GM10248 (cell line): Measurements from ENCODE around the gene PDHX.

Experiments used
- CTCF ChIA-PET: fragments of 300-600 bp; sonication (Branson Sonifier 250); formaldehyde crosslinking; extraction: SDS; loops from one replicate; lab custom pipeline; 2021; ENCODE audit warnings: antibody characterized with exemption; lab: Yijun Ruan, JAX
- POLR2A ChIA-PET: fragments of 350-650 bp; sonication (Branson Sonifier 250); formaldehyde crosslinking; extraction: SDS; loops from one replicate; lab custom pipeline; 2020; ENCODE audit warnings: antibody characterized with exemption; lab: Yijun Ruan, JAX
- DNase-seq: peaks from one replicate; pipeline ENCODE4 v3.0.0; 2012; ENCODE audit errors: extremely low spot score
- TF ChIP-seq, protein P1 (sequence below): IDR thresholded peaks from 2 replicates; pipeline ENCODE4 v1.5.1; 2012; ENCODE audit warnings: mild to moderate bottlenecking, low read depth; ENCODE audit errors: extremely low read depth, missing control alignments, control extremely low read depth

PDHX gene

DNA sequence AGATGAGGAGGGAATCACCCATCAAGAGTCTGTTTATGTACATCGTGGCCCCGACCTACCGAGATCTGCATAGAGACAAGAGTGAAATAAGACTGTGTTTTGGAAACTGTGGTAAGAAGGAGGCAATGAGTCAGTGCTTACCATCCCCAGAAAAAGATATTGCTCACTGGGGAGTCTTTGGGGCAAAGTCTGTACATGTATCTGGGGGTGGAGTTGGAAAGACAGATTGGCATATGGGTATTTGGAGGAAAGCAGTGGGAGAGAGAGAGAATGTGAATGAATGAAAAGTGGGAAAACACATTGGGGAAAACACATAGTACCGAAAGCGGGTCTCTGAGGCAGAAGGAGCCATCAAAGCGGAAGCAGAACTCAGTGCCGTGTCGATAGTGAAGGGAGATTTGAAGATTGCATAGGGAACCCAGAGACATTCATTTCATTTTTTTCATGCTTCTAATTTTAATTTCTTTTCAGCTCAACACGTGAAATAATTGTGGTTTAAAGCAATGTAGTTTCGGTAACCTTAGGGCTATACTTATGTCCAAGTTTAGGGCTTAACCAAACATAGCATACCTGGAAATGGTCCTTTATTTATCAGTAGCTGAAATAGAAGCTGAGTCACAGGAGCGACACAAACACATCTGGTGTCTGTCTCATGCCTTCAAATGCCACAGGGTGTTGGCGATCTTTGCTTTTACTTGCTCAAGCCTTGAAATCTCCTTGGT, 124.0 kb downstream of the PDHX start:
- ChIA-PET POLR2A (interaction anchor here (0.6 to 1.0 kb wide), 3 partner anchors 10 to 105 kb away, joined by 3 to 5 read pairs (median 3); no protein-coding TSS in a partner anchor), CTCF (interaction anchor here (1.0 to 2.4 kb wide), 9 partner anchors 10 to 104 kb away, joined by 3 to 12 read pairs (median 5); no protein-coding TSS in a partner anchor)
- TF ChIP-seq, protein P1, sequence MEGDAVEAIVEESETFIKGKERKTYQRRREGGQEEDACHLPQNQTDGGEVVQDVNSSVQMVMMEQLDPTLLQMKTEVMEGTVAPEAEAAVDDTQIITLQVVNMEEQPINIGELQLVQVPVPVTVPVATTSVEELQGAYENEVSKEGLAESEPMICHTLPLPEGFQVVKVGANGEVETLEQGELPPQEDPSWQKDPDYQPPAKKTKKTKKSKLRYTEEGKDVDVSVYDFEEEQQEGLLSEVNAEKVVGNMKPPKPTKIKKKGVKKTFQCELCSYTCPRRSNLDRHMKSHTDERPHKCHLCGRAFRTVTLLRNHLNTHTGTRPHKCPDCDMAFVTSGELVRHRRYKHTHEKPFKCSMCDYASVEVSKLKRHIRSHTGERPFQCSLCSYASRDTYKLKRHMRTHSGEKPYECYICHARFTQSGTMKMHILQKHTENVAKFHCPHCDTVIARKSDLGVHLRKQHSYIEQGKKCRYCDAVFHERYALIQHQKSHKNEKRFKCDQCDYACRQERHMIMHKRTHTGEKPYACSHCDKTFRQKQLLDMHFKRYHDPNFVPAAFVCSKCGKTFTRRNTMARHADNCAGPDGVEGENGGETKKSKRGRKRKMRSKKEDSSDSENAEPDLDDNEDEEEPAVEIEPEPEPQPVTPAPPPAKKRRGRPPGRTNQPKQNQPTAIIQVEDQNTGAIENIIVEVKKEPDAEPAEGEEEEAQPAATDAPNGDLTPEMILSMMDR: no peak
- peak; percentile 49 for DNase-seq

DNA sequence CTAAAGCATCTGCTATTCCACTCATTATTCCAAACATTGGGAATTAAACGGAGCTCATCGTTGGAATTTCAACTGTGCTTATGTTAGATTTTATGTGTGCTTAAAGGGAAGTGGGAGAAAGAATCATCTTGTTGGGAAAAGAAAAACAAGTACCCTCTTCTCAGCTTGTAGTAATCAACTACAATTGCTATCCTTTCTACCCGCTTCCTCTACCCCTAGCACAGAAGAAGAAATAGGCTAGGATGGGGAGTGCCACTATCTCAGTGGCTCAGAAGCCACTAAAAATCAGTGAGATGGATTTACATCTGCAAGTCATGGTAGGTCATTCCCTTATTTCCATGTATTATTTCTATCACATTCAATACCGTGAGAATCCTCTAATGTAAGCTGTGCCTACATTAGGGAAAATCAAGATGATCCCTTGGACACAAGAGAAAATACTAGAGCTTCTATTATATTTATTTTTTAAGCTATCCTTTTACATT, 124.7 kb downstream of the PDHX start:
- TF ChIP-seq, protein P1: no peak
- ChIA-PET CTCF (interaction anchor here (1.0 to 2.4 kb wide), 10 partner anchors 10 to 103 kb away, joined by 3 to 12 read pairs (median 5); no protein-coding TSS in a partner anchor), POLR2A (interaction anchor here (0.6 to 1.0 kb wide), 2 partner anchors 10 to 105 kb away, joined by 3 to 5 read pairs; no protein-coding TSS in a partner anchor)
- DNase-seq: no peak

DNA sequence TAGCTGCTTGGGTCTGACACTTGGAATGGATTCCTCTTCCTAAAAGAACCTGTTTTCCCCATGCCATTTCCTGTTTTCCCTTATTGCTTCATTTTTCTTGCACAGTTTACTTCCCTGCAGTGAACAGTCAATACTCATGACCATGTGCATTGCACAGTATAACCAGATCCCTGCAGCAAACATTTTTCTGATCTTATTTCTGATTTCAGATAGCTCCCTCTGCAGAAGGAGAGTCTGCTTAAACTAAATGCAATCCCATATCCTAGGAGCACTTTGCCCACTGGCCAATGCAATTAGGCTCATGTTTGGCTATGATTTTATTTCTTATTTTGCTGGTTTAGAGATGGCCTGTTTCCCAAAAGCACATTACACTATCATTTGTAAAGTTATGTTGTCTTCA, 125.8 kb downstream of the PDHX start:
- ChIA-PET POLR2A (interaction anchor here (0.6 kb wide), 1 partner anchor 453 kb away, joined by 4 read pairs; no protein-coding TSS in a partner anchor), CTCF (interaction anchor here (1.2 to 2.4 kb wide), 3 partner anchors 12 to 40 kb away, joined by 3 to 12 read pairs (median 12); no protein-coding TSS in a partner anchor)

DNA sequence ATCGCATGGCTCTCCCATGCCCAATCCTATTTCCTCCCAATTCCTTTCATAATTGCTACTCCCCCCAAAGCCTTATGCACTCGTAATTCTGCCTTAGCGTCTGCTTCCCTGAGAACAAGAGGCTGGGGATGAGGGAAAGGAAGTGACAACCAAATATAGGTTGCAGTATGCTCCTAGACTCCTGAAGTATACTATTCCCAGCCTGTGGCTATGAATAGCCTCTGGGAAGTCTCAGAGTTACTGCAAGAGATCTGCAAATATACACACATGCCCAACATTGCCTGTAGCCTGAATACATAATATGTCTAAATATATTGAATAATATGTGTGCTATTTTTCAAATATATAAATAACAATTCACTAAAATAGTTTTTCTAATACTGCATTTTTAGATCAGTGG, 126.5 kb downstream of the PDHX start:
- CTCF ChIA-PET: no interaction called here
- POLR2A ChIA-PET: no interaction called here
- TF ChIP-seq, protein P1: no peak
- DNase-seq: no peak

More for the DNA sequence above, 125.8 kb downstream of the PDHX start:
- DNase-seq: no peak
- TF ChIP-seq, protein P1: no peak

DNA sequence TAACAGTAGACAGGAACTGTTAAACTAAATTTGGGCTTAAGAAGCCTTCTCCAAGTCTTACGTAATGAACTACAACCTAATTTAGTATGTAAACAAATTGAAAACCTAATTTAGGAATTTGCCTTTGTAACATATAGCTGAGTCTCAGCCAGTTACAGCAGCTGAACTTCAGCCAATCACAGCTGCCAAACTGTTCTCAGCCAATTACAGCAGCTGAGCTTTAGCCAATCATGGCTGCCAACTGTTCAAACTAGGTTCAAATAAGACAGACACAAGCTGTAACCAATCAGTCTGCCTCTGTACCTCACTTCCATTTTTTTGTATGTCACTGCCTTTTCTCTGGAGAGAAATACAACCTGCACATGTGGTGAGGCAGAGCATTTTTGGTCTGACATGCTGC, 127.5 kb downstream of the PDHX start:
- DNase-seq: no peak
- ChIA-PET POLR2A (no interaction called here), CTCF (interaction anchor here (0.7 to 1.3 kb wide), 6 partner anchors 23 to 122 kb away, joined by 3 read pairs; no protein-coding TSS in a partner anchor)
- TF ChIP-seq, protein P1: no peak

DNA sequence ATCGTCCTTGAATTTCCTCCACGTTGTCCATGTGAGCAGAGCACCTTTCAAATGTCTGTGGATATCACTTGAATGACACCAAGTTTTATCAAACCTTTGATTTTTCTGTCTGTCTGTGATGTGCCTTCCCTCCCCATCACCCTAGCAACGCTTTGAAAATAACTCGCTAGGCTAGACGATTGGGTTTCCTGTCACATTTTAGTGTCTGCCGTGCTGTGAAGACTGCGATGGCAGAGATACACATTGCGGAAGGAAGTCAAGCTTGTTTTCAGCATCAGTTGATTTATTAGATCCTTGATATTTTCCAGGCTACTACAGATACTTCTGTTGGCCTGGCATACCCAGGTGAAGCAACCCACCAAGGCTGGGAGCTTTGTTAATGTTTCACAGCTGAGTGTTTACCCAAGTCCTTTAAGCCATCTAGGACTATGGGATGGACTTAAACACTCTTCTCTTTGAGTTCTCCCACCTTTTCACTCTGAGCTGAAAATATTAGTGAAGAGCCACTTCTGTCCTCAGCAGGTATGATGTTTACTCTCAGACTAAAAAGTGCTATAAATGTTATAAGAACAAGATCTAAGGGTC, 128.9 kb downstream of the PDHX start:
- TF ChIP-seq, protein P1: no peak
- ChIA-PET CTCF (interaction anchor here (1.0 to 3.1 kb wide), 3 partner anchors 10 to 15 kb away, joined by 3 to 8 read pairs (median 3); no protein-coding TSS in a partner anchor), POLR2A (no interaction called here)
- DNase-seq: no peak
